GM23338 (cell line): Measurements from ENCODE around the gene MICAL3. TPM values are rescaled to one million over a fixed set of nuclear protein-coding genes. Genes with fewer than 3 reads are reported as not detected.

Experiments
- ATAC-seq: fragments of 200-7000 bp; cut with Tn5 transposase; 3 replicates; pipeline ENCODE4 v1.9.1; 2020
- DNase-seq: peaks from one replicate; pipeline ENCODE4 v3.0.0-alpha.2; 2015; ENCODE audit warnings: low spot score
- H2AFZ ChIP-seq: fragments of 200-600 bp; sonication (generic); 2 replicates; pipeline ENCODE4 v1.8.0; 2016; ENCODE audit warnings: antibody characterized with exemption, mild to moderate bottlenecking, moderate library complexity
- H3F3A ChIP-seq: fragments of 200-600 bp; sonication (generic); replicated peaks from 2 replicates; pipeline ENCODE4 v1.8.0; 2017; ENCODE audit warnings: antibody characterized with exemption, mixed run types, low read depth
- H3K27ac ChIP-seq: fragments of 200-600 bp; sonication (generic); 2 replicates; pipeline ENCODE4 v1.6.1; 2016; ENCODE audit warnings: low read depth
- H3K27me3 ChIP-seq: fragments of 200-600 bp; sonication (generic); 2 replicates; pipeline ENCODE4 v1.8.0; 2016; ENCODE audit warnings: mild to moderate bottlenecking, mixed run types, moderate library complexity; ENCODE audit not compliant: insufficient read depth
- H3K36me3 ChIP-seq: fragments of 200-600 bp; sonication (generic); 2 replicates; pipeline ENCODE4 v1.8.0; 2016; ENCODE audit warnings: mild to moderate bottlenecking; ENCODE audit not compliant: insufficient read depth
- H3K4me1 ChIP-seq: fragments of 200-600 bp; sonication (generic); 2 replicates; pipeline ENCODE4 v1.8.0; 2016; ENCODE audit warnings: mild to moderate bottlenecking, moderate library complexity; ENCODE audit not compliant: insufficient read depth
- H3K4me2 ChIP-seq: fragments of 200-600 bp; sonication (generic); 2 replicates; pipeline ENCODE4 v1.7.1; 2017; ENCODE audit warnings: mixed run types
- H3K4me3 ChIP-seq: fragments of 200-600 bp; sonication (generic); 2 replicates; pipeline ENCODE4 v1.6.1; 2016; ENCODE audit warnings: mixed run types
- H3K79me2 ChIP-seq: fragments of 200-600 bp; sonication (generic); replicated peaks from 2 replicates; pipeline ENCODE4 v1.8.0; 2017; ENCODE audit warnings: mild to moderate bottlenecking; ENCODE audit not compliant: insufficient read depth
- H3K9me2 ChIP-seq: fragments of 200-600 bp; sonication (generic); 2 replicates; pipeline ENCODE4 v1.8.0; 2017; ENCODE audit not compliant: insufficient read depth
- H4K20me1 ChIP-seq: fragments of 200-600 bp; sonication (generic); replicated peaks from 2 replicates; pipeline ENCODE4 v1.8.0; 2017; ENCODE audit warnings: mild to moderate bottlenecking; ENCODE audit not compliant: insufficient read depth
- H3K27ac Mint-ChIP-seq: 2 replicates; pipeline ENCODE4 v1.8.0; 2020; ENCODE audit warnings: inconsistent platforms, mild to moderate bottlenecking, moderate library complexity, mixed read lengths
- H3K27me3 Mint-ChIP-seq: 3 replicates; pipeline ENCODE4 v1.8.0; 2022; ENCODE audit warnings: low read depth, mild to moderate bottlenecking, moderate library complexity, mixed read lengths, inconsistent platforms; ENCODE audit not compliant: insufficient read depth, poor library complexity
- H3K36me3 Mint-ChIP-seq: 3 replicates; pipeline ENCODE4 v1.8.0; 2021; ENCODE audit warnings: low read depth, mild to moderate bottlenecking, inconsistent platforms, moderate library complexity, mixed read lengths
- H3K4me1 Mint-ChIP-seq: 3 replicates; pipeline ENCODE4 v1.8.0; 2020; ENCODE audit warnings: mild to moderate bottlenecking, inconsistent platforms, mixed read lengths
- H3K4me3 Mint-ChIP-seq: 3 replicates; pipeline ENCODE4 v1.8.0; 2021; ENCODE audit warnings: moderate library complexity, mild to moderate bottlenecking, inconsistent platforms, mixed read lengths
- H3K9me3 Mint-ChIP-seq: 3 replicates; pipeline ENCODE4 v1.8.0; 2020; ENCODE audit warnings: moderate library complexity, mild to moderate bottlenecking, inconsistent platforms, mixed read lengths
- CREB1 ChIP-seq: fragments of 250-450 bp; sonication (Bioruptor Pico); IDR thresholded peaks from 2 replicates; pipeline ENCODE4 v1.5.0; 2020; ENCODE audit warnings: low read depth, mild to moderate bottlenecking, moderate library complexity
- CTCF ChIP-seq, 2 experiments: fragments of 200-600 bp in 1 of 2; sonication (generic) in 1 of 2; conservative IDR thresholded peaks; 2 replicates each; pipeline versions ENCODE4 v1.5.1 to v1.6.1; 2016 to 2017; ENCODE audit warnings: antibody characterized with exemption in 2 of 2, low read depth in 2 of 2, mild to moderate bottlenecking in 2 of 2, moderate library complexity in 1 of 2
- ETS1 ChIP-seq: IDR thresholded peaks from 2 replicates; pipeline ENCODE4 v1.6.1; 2016; ENCODE audit warnings: antibody characterized with exemption
- EZH2 ChIP-seq: fragments of 200-600 bp; sonication (generic); IDR thresholded peaks from one replicate; pipeline ENCODE4 v1.8.0; 2017; ENCODE audit warnings: antibody characterized with exemption, mild to moderate bottlenecking, low read depth; ENCODE audit not compliant: unreplicated experiment
- EZH2phosphoT487 ChIP-seq: fragments of 200-600 bp; sonication (generic); IDR thresholded peaks from one replicate; pipeline ENCODE4 v1.8.1; 2018; ENCODE audit warnings: antibody characterized with exemption; ENCODE audit not compliant: unreplicated experiment
- JUNB ChIP-seq: IDR thresholded peaks from one replicate; pipeline ENCODE4 v1.6.1; 2016; ENCODE audit warnings: antibody characterized with exemption; ENCODE audit not compliant: unreplicated experiment
- NANOG ChIP-seq: IDR thresholded peaks from 2 replicates; pipeline ENCODE4 v1.6.1; 2016; ENCODE audit warnings: antibody characterized with exemption, borderline replicate concordance
- POLR2AphosphoS5 ChIP-seq: IDR thresholded peaks from 2 replicates; pipeline ENCODE4 v1.6.1; 2016; ENCODE audit warnings: antibody characterized with exemption, low read depth
- REST ChIP-seq: IDR thresholded peaks from one replicate; pipeline ENCODE4 v1.6.1; 2018; ENCODE audit warnings: antibody characterized with exemption; ENCODE audit not compliant: unreplicated experiment
- STAT1 ChIP-seq: IDR thresholded peaks from one replicate; pipeline ENCODE4 v1.6.1; 2016; ENCODE audit warnings: antibody characterized with exemption; ENCODE audit not compliant: unreplicated experiment
- ZNF114 ChIP-seq: fragments of 250-450 bp; sonication (Bioruptor Pico); IDR thresholded peaks from 2 replicates; pipeline ENCODE4 v1.5.0; 2020; ENCODE audit warnings: mild to moderate bottlenecking, moderate library complexity
- ZNF331 ChIP-seq: fragments of 250-450 bp; sonication (Bioruptor Pico); IDR thresholded peaks from 2 replicates; pipeline ENCODE4 v1.5.0; 2020; ENCODE audit warnings: low read depth, mild to moderate bottlenecking, moderate library complexity
- ZNF462 ChIP-seq: fragments of 250-450 bp; sonication (Bioruptor Pico); IDR thresholded peaks from 2 replicates; pipeline ENCODE4 v1.5.0; 2020; ENCODE audit warnings: mild to moderate bottlenecking, moderate library complexity
- polyA plus RNA-seq: library from polyadenylated mRNA; unstranded; fragments of >200 nt; fragmentation: Nextera tagmentation; extraction: Ambion mirVana; gene quantifications from 2 replicates; pipeline ENCODE4 v1.2.1, GENCODE V29; 2016
- total RNA-seq: library from RNA; depleted of rRNA; stranded (reverse); fragments of >200 nt; shearing (Covaris generic); gene quantifications from 2 replicates; pipeline ENCODE4 v1.2.3, GENCODE V29; 2014

The MICAL3 gene
- total and polyA plus RNA-seq, 2 experiments from 2014 or later, result 10.1 to 33.9 TPM

- Histone ChIP-seq H3K79me2 (no peaks in the 10 kb centered on the region), H3K4me1 (no peaks in the 10 kb centered on the region), H3K9me2 (no peaks in the 10 kb centered on the region), H3K4me3 (no peak overlapping the region), H3K27me3 (no peaks in the 10 kb centered on the region), H3K4me2 (no peak overlapping the region), H4K20me1 (no peaks in the 10 kb centered on the region; the same call in 1 of the 2 replicates), H2AFZ (no peak overlapping the region), H3K36me3 (no peaks in the 10 kb centered on the region), H3F3A (no peaks in the 10 kb centered on the region), H3K27ac (no peak overlapping the region)
- Mint-ChIP-seq H3K36me3 (no peaks in the 10 kb centered on the region; the same call in 2 of the 3 replicates), H3K9me3 (no peaks in the 10 kb centered on the region), H3K4me3 (no peak overlapping the region), H3K4me1 (peaks cover 6% of the 10 kb centered on the region; the same call in 1 of the 3 replicates), H3K27me3 (peaks cover 3% of the 10 kb centered on the region), H3K27ac (no peak overlapping the region)
- ATAC-seq (no peak), DNase-seq (no peak)
- TF ChIP-seq CREB1 (no peak), JUNB (no peak), NANOG (no peak), CTCF (conservative IDR thresholded peaks at IDR 0.05; ENCODE audit: low read depth in 2 of 2) (no peak), REST (no peak), ZNF331 (CRISPR knock-in tag) (no peak), ZNF114 (CRISPR knock-in tag) (no peak), EZH2phosphoT487 (no peak), ETS1 (no peak), EZH2 (no peak), STAT1 (no peak), POLR2AphosphoS5 (no peak), ZNF462 (CRISPR knock-in tag) (no peak)
Observed at GRCh38 chr22:17858033-17858432, 166.3 kb downstream of the MICAL3 start.
